ENCODE data around the gene FGF14.
"Not testable (repeated sequence)": the region's sequence is repeated elsewhere in the genome, so short reads cannot be mapped to it uniquely, and the experiment has no call there.

FGF14 gene

GRCh38 chr13:102012299-102013293 lies 389.3 kb downstream of the FGF14 start:
- WGBS, 2 donors (ENCODE audit: extremely low coverage in 2 of 2, insufficient read length in 2 of 2, insufficient replicate concordance in 1 of 2) = no CpG with 5 or more reads among the region's 7 CpGs

GRCh38 chr13:102011455-102011854 lies 390.4 kb downstream of the FGF14 start:
- not testable (repeated sequence) for H4K8ac ChIP-seq (ENCODE audit: low read depth, low read length); DNase-seq (ENCODE audit: low spot score); H3K14ac ChIP-seq (ENCODE audit: low read length); H3K18ac ChIP-seq (ENCODE audit: low read length); H3K27ac ChIP-seq (replicated peaks; ENCODE audit: low read length); H3K23ac ChIP-seq (ENCODE audit: low read depth, low read length, poor library complexity); H3K36me3 ChIP-seq (replicated peaks in 1 of 2; ENCODE audit: control insufficient read depth in 2 of 2, insufficient read depth in 2 of 2, low read length in 2 of 2); H3K4me2 ChIP-seq (ENCODE audit: insufficient read depth, low read length, poor library complexity, severe bottlenecking); H3K4me1 ChIP-seq (ENCODE audit: control insufficient read depth in 2 of 2, insufficient read depth in 1 of 2, low read depth in 1 of 2, low read length in 2 of 2); H3K9me3 ChIP-seq (replicated peaks in 1 of 2; ENCODE audit: control insufficient read depth in 2 of 2, insufficient read depth in 1 of 2, low read depth in 1 of 2, low read length in 2 of 2); H2AK5ac ChIP-seq (ENCODE audit: low read depth, low read length); H2BK120ac ChIP-seq (ENCODE audit: low read depth, low read length); H2BK12ac ChIP-seq (ENCODE audit: low read length); H4K91ac ChIP-seq (ENCODE audit: low read depth, low read length, poor library complexity); H3K4me3 ChIP-seq (ENCODE audit: low read length in 2 of 2); H3K9ac ChIP-seq (ENCODE audit: low read depth, low read length, poor library complexity); H2BK15ac ChIP-seq (ENCODE audit: low read length); H3K4ac ChIP-seq (ENCODE audit: low read length); H3K27me3 ChIP-seq (ENCODE audit: control insufficient read depth in 3 of 3, insufficient read depth in 3 of 3, low read depth in 1 of 3, low read length in 3 of 3); H3K79me1 ChIP-seq (ENCODE audit: low read depth, low read length); H2BK5ac ChIP-seq (ENCODE audit: low read length); H2AFZ ChIP-seq (ENCODE audit: low read length)
- no CpG with 5 or more reads among the region's 5 CpGs for WGBS, 2 donors (ENCODE audit: extremely low coverage in 2 of 2, insufficient read length in 2 of 2, insufficient replicate concordance in 1 of 2)

More at GRCh38 chr13:102012299-102013293, 389.3 kb downstream of the FGF14 start:
- Histone ChIP-seq H3K27ac (replicated peaks; ENCODE audit: low read length) (no peak overlapping the region), H3K4ac (ENCODE audit: low read length) (no peak overlapping the region), H4K91ac (ENCODE audit: low read depth, low read length, poor library complexity) (no peak overlapping the region), H3K4me2 (ENCODE audit: insufficient read depth, low read length, poor library complexity, severe bottlenecking) (no peak overlapping the region), H3K14ac (ENCODE audit: low read length) (no peak overlapping the region), H2BK120ac (ENCODE audit: low read depth, low read length) (no peak overlapping the region), H3K27me3 (ENCODE audit: control insufficient read depth in 3 of 3, insufficient read depth in 3 of 3, low read depth in 1 of 3, low read length in 3 of 3) (no peaks in the 10 kb centered on the region), H3K18ac (ENCODE audit: low read length) (no peak overlapping the region), H3K79me1 (ENCODE audit: low read depth, low read length) (no peaks in the 10 kb centered on the region), H3K23ac (ENCODE audit: low read depth, low read length, poor library complexity) (no peak overlapping the region), H3K9ac (ENCODE audit: low read depth, low read length, poor library complexity) (no peak overlapping the region), H4K8ac (ENCODE audit: low read depth, low read length) (no peak overlapping the region), H2AK5ac (ENCODE audit: low read depth, low read length) (no peak overlapping the region), H3K4me3 (ENCODE audit: low read length in 2 of 2) (no peak overlapping the region), H2AFZ (ENCODE audit: low read length) (no peak overlapping the region), H3K36me3 (replicated peaks in 1 of 2; ENCODE audit: control insufficient read depth in 2 of 2, insufficient read depth in 2 of 2, low read length in 2 of 2) (no peaks in the 10 kb centered on the region), H2BK5ac (ENCODE audit: low read length) (no peak overlapping the region), H3K4me1 (ENCODE audit: control insufficient read depth in 2 of 2, insufficient read depth in 1 of 2, low read depth in 1 of 2, low read length in 2 of 2) (peaks cover 0 to 3% of the 10 kb centered on the region in 2 donors), H3K9me3 (replicated peaks in 1 of 2; ENCODE audit: control insufficient read depth in 2 of 2, insufficient read depth in 1 of 2, low read depth in 1 of 2, low read length in 2 of 2) (peaks cover 0 to 13% of the 10 kb centered on the region in 2 donors), H2BK12ac (ENCODE audit: low read length) (no peak overlapping the region), H2BK15ac (ENCODE audit: low read length) (no peak overlapping the region)
- DNase-seq (ENCODE audit: low spot score) = no peak

DNA sequence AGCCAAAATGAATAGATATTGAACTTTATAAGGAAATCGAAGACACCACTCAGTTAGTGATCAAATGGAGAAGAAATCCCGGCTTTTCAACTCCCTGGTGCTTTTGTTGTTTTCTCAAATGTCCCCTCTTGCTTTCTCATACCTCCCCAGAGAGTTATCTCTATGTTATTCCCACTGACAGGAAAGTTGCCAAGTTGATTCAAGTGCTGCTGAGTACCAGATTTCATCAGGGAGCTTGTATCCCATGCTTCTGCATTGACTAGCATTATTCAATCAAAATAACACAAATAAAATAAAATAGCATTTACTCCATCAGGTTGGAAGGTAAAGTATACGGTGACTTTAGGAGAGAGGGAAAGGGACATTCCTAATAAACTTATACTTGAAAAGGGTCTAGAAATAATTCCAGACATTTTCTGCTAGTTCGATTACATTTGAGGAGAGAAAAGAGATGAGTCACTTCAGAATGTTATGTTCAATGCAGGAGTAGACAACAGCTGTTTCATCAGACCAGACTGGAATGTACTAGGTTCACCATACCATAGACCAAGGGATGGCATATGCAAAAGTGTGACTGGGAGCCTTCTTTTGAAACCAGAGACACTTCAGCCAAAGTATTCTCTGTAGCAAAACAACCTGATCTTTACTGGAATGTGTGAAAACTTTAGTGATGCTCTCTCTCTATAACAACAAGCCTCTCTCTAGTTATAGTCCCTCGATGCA lies 397.8 kb downstream of the FGF14 start:
- Histone ChIP-seq H4K91ac (ENCODE audit: low read depth, low read length, poor library complexity) (no peak overlapping the region), H3K4ac (ENCODE audit: low read length) (no peak overlapping the region), H3K14ac (ENCODE audit: low read length) (no peak overlapping the region), H3K4me2 (ENCODE audit: insufficient read depth, low read length, poor library complexity, severe bottlenecking) (no peak overlapping the region), H2BK120ac (ENCODE audit: low read depth, low read length) (no peak overlapping the region), H3K4me1 (ENCODE audit: control insufficient read depth in 2 of 2, insufficient read depth in 1 of 2, low read depth in 1 of 2, low read length in 2 of 2) (peaks cover 0 to 6% of the 10 kb centered on the region in 2 donors), H3K79me1 (ENCODE audit: low read depth, low read length) (no peaks in the 10 kb centered on the region), H3K9ac (ENCODE audit: low read depth, low read length, poor library complexity) (no peak overlapping the region), H3K4me3 (ENCODE audit: low read length in 2 of 2) (no peak overlapping the region), H3K36me3 (replicated peaks in 1 of 2; ENCODE audit: control insufficient read depth in 2 of 2, insufficient read depth in 2 of 2, low read length in 2 of 2) (no peaks in the 10 kb centered on the region), H2AFZ (ENCODE audit: low read length) (no peak overlapping the region), H3K27me3 (ENCODE audit: control insufficient read depth in 3 of 3, insufficient read depth in 3 of 3, low read depth in 1 of 3, low read length in 3 of 3) (no peaks in the 10 kb centered on the region), H3K18ac (ENCODE audit: low read length) (no peak overlapping the region), H2AK5ac (ENCODE audit: low read depth, low read length) (no peak overlapping the region), H2BK5ac (ENCODE audit: low read length) (no peak overlapping the region), H2BK12ac (ENCODE audit: low read length) (no peak overlapping the region), H2BK15ac (ENCODE audit: low read length) (no peak overlapping the region), H4K8ac (ENCODE audit: low read depth, low read length) (no peak overlapping the region), H3K23ac (ENCODE audit: low read depth, low read length, poor library complexity) (no peak overlapping the region), H3K27ac (replicated peaks; ENCODE audit: low read length) (no peak overlapping the region), H3K9me3 (replicated peaks in 1 of 2; ENCODE audit: control insufficient read depth in 2 of 2, insufficient read depth in 1 of 2, low read depth in 1 of 2, low read length in 2 of 2) (no peaks in the 10 kb centered on the region)
- WGBS, 2 donors (ENCODE audit: extremely low coverage in 2 of 2, insufficient read length in 2 of 2, insufficient replicate concordance in 1 of 2) = no CpG with 5 or more reads among the region's 5 CpGs
- DNase-seq (ENCODE audit: low spot score) = no peak

DNA sequence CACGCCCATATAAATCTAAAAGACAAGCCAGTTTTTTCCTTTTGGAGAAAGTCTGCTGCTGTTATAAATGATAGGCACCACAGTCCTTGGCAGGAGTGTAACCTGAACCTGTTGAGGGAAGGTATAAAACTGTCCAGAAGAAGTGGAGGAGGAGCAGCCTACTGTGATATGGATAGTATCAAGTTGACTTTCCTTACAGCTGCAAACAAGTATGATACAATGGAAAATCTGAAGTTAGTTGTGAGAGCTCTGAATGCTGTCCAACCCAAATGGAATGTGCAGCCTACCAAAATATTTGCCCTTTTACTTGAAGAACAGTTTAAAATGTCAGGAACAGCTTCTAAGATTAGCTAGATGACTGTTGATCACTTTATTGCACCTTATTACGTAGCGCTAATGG lies 399.6 kb downstream of the FGF14 start:
- H2BK15ac ChIP-seq (ENCODE audit: low read length) = no peak overlapping the region

More for the DNA sequence above, 399.6 kb downstream of the FGF14 start:
- no peak overlapping the region for H2AFZ ChIP-seq (ENCODE audit: low read length)
- H3K27me3 ChIP-seq (ENCODE audit: control insufficient read depth in 3 of 3, insufficient read depth in 3 of 3, low read depth in 1 of 3, low read length in 3 of 3) = no peaks in the 10 kb centered on the region
- no peaks in the 10 kb centered on the region for H3K79me1 ChIP-seq (ENCODE audit: low read depth, low read length)
- H3K18ac ChIP-seq (ENCODE audit: low read length) = no peak overlapping the region
- DNase-seq (ENCODE audit: low spot score) = no peak
- no peaks in the 10 kb centered on the region for H3K36me3 ChIP-seq (replicated peaks in 1 of 2; ENCODE audit: control insufficient read depth in 2 of 2, insufficient read depth in 2 of 2, low read length in 2 of 2)
- H3K4me2 ChIP-seq (ENCODE audit: insufficient read depth, low read length, poor library complexity, severe bottlenecking) = no peak overlapping the region
- no CpG with 5 or more reads among the region's 3 CpGs for WGBS, 2 donors (ENCODE audit: extremely low coverage in 2 of 2, insufficient read length in 2 of 2, insufficient replicate concordance in 1 of 2)
- H2BK12ac ChIP-seq (ENCODE audit: low read length) = no peak overlapping the region
- no peaks in the 10 kb centered on the region for H3K9me3 ChIP-seq (replicated peaks in 1 of 2; ENCODE audit: control insufficient read depth in 2 of 2, insufficient read depth in 1 of 2, low read depth in 1 of 2, low read length in 2 of 2)
- no peak overlapping the region for H3K27ac ChIP-seq (replicated peaks; ENCODE audit: low read length)
- H3K14ac ChIP-seq (ENCODE audit: low read length) = no peak overlapping the region
- no peak overlapping the region for H2AK5ac ChIP-seq (ENCODE audit: low read depth, low read length)
- no peak overlapping the region for H2BK5ac ChIP-seq (ENCODE audit: low read length)
- H3K23ac ChIP-seq (ENCODE audit: low read depth, low read length, poor library complexity) = no peak overlapping the region
- H4K91ac ChIP-seq (ENCODE audit: low read depth, low read length, poor library complexity) = no peak overlapping the region
- no peak overlapping the region for H3K9ac ChIP-seq (ENCODE audit: low read depth, low read length, poor library complexity)
- H2BK120ac ChIP-seq (ENCODE audit: low read depth, low read length) = no peak overlapping the region
- H4K8ac ChIP-seq (ENCODE audit: low read depth, low read length) = no peak overlapping the region
- H3K4me1 ChIP-seq (ENCODE audit: control insufficient read depth in 2 of 2, insufficient read depth in 1 of 2, low read depth in 1 of 2, low read length in 2 of 2) = peaks cover 0 to 8% of the 10 kb centered on the region in 2 donors
- H3K4me3 ChIP-seq (ENCODE audit: low read length in 2 of 2) = no peak overlapping the region
- H3K4ac ChIP-seq (ENCODE audit: low read length) = no peak overlapping the region

All from neuronal stem cell (in vitro differentiated cells).